Endothelial cell of umbilical vein (primary cell): ENCODE data around the gene ATG4D. TPM values are rescaled to one million over a fixed set of nuclear protein-coding genes. Genes with fewer than 3 reads are reported as not detected.

Experiments
- BruUV-seq: library from RNA; stranded (reverse); fragments of 400-500 nt; replicated peaks from 2 replicates; lab custom pipeline; 2021; lab: Mats Ljungman, UMichigan
- CTCF ChIA-PET: fragments of 300-600, 350-600 bp; sonication (Branson Sonifier 250); formaldehyde crosslinking; loops from one replicate; lab custom pipeline; 2021; ENCODE audit warnings: antibody characterized with exemption, inconsistent platforms; lab: Charles Lee
- POLR2A ChIA-PET: fragments of 300-600, 350-600 bp; sonication (Branson Sonifier 250); formaldehyde crosslinking; loops from one replicate; lab custom pipeline; 2021; ENCODE audit warnings: antibody characterized with exemption, inconsistent platforms; lab: Charles Lee
- DNase-seq: peaks from one replicate; pipeline ENCODE4 v3.0.0-alpha.2; 2011; ENCODE audit warnings: low read depth, low spot score
- FAIRE-seq: peaks from 2 replicates; lab custom pipeline; 2011; peaks lifted over from hg19 to GRCh38; lab: Jason Lieb, UNC
- H2AFZ ChIP-seq: 2 replicates; pipeline ENCODE4 v1.6.0; 2012; ENCODE audit warnings: low read depth, low read length, control low read depth, inconsistent platforms
- H3K27ac ChIP-seq: 2 replicates; pipeline ENCODE4 v1.5.1; 2011; ENCODE audit warnings: low read depth, mild to moderate bottlenecking, control low read depth, low read length, moderate library complexity; ENCODE audit not compliant: insufficient read depth
- H3K27me3 ChIP-seq, 2 experiments: 2 replicates each; pipeline versions ENCODE4 v1.6.0 to v1.6.1; 2011; ENCODE audit warnings: low read length in 2 of 2, mixed read lengths in 1 of 2; ENCODE audit not compliant: control insufficient read depth in 2 of 2, insufficient read depth in 2 of 2
- H3K36me3 ChIP-seq, 2 experiments: 2 replicates in 1 of 2; 3 replicates in 1 of 2; pipeline ENCODE4 v1.5.1; 2011; ENCODE audit warnings: low read length in 2 of 2, mild to moderate bottlenecking in 1 of 2, moderate library complexity in 1 of 2; ENCODE audit not compliant: control insufficient read depth in 2 of 2, insufficient read depth in 2 of 2; ENCODE audit errors: extremely low read depth in 1 of 2
- H3K4me1 ChIP-seq: 3 replicates; pipeline ENCODE4 v1.5.1; 2011; ENCODE audit warnings: mild to moderate bottlenecking, low read length; ENCODE audit not compliant: control insufficient read depth, insufficient read depth; ENCODE audit errors: extremely low read depth
- H3K4me2 ChIP-seq: 2 replicates; pipeline ENCODE4 v1.6.1; 2011; ENCODE audit warnings: low read length, control low read depth, mixed read lengths; ENCODE audit not compliant: insufficient read depth
- H3K4me3 ChIP-seq, 3 experiments: fragments of 200-600 bp in 1 of 3; sonication (generic), shearing (Covaris generic) in 1 of 3; replicated peaks in 1 of 3; 2 replicates each; pipeline ENCODE4 v1.5.1; 2011 to 2016; ENCODE audit warnings: control low read depth in 3 of 3, low read length in 3 of 3, mild to moderate bottlenecking in 2 of 3, inconsistent platforms in 1 of 3, low read depth in 1 of 3, moderate library complexity in 1 of 3; ENCODE audit not compliant: insufficient read depth in 1 of 3
- H3K79me2 ChIP-seq: 2 replicates; pipeline ENCODE4 v1.6.0; 2012; ENCODE audit warnings: low read length, inconsistent platforms; ENCODE audit not compliant: control insufficient read depth, insufficient read depth
- H3K9ac ChIP-seq: replicated peaks from 2 replicates; pipeline ENCODE3; 2011; ENCODE audit warnings: low read length, control low read depth; ENCODE audit not compliant: insufficient read depth; ENCODE audit errors: extremely low read depth
- H3K9me1 ChIP-seq: replicated peaks from 3 replicates; pipeline ENCODE4 v1.6.0; 2011; ENCODE audit warnings: mild to moderate bottlenecking, low read length; ENCODE audit not compliant: control insufficient read depth, insufficient read depth; ENCODE audit errors: extremely low read depth
- H3K9me3 ChIP-seq: replicated peaks from 2 replicates; pipeline ENCODE4 v1.5.1; 2012; ENCODE audit warnings: low read length, inconsistent platforms; ENCODE audit not compliant: control insufficient read depth, insufficient read depth
- H4K20me1 ChIP-seq: replicated peaks from 2 replicates; pipeline ENCODE3; 2011; ENCODE audit warnings: mild to moderate bottlenecking, low read length; ENCODE audit not compliant: control insufficient read depth, insufficient read depth; ENCODE audit errors: extremely low read depth
- CTCF ChIP-seq, 2 donors: IDR thresholded peaks; 1 replicate in 1 of 2; 2 replicates in 1 of 2; pipeline ENCODE4 v1.5.1; 2011; ENCODE audit warnings: low read length in 2 of 2, mild to moderate bottlenecking in 2 of 2, moderate library complexity in 2 of 2, control low read depth in 1 of 2, inconsistent platforms in 1 of 2, low read depth in 1 of 2; ENCODE audit not compliant: insufficient read depth in 1 of 2; ENCODE audit errors: extremely low read depth in 1 of 2
- EZH2 ChIP-seq: IDR thresholded peaks from 2 replicates; pipeline ENCODE4 v1.6.1; 2012; ENCODE audit warnings: borderline replicate concordance, low read depth, mild to moderate bottlenecking, moderate library complexity, low read length, inconsistent platforms; ENCODE audit not compliant: severe bottlenecking
- FOS ChIP-seq: IDR thresholded peaks from 2 replicates; pipeline ENCODE4 v1.6.1; 2011; ENCODE audit warnings: mild to moderate bottlenecking, low read length, moderate library complexity, borderline replicate concordance; ENCODE audit not compliant: insufficient read depth
- JUN ChIP-seq: IDR thresholded peaks from 2 replicates; pipeline ENCODE4 v1.6.1; 2011; ENCODE audit warnings: borderline replicate concordance, low read depth; ENCODE audit not compliant: insufficient read length, insufficient read depth
- MAX ChIP-seq: IDR thresholded peaks from 2 replicates; pipeline ENCODE4 v1.6.1; 2011; ENCODE audit not compliant: insufficient read depth, insufficient read length
- MYC ChIP-seq: IDR thresholded peaks from one replicate; pipeline ENCODE4 v1.6.1; 2011; ENCODE audit warnings: mild to moderate bottlenecking, low read depth, low read length
- POLR2A ChIP-seq: IDR thresholded peaks from 2 replicates; pipeline ENCODE4 v1.6.1; 2012; ENCODE audit warnings: low read depth, mild to moderate bottlenecking, control low read depth, low read length
- POLR2AphosphoS5 ChIP-seq: IDR thresholded peaks from 2 replicates; pipeline ENCODE4 v1.6.1; 2012; ENCODE audit warnings: low read depth, mild to moderate bottlenecking, control low read depth, low read length, moderate library complexity; ENCODE audit not compliant: insufficient read depth
- dilution Hi-C: fragments of 300-500 bp; cut with MboI; formaldehyde crosslinking; loops from one replicate; pipeline ENCODE4 v1.15.0; 2019; ENCODE audit warnings: low sequenced_read_pairs; ENCODE audit not compliant: extremely low pct_ligation_motif_present
- intact Hi-C: fragments of 100-400 bp; cut with micrococcal nuclease; formaldehyde crosslinking; loops from one replicate; pipeline ENCODE4 v1.10.0; 2022
- polyA plus RNA-seq, 4 experiments: library from polyadenylated mRNA; depleted of rRNA in 3 of 4; stranded (reverse) in 3 of 4; unstranded in 1 of 4; fragments of >200 nt; gene quantifications; 2 replicates each; pipeline versions ENCODE4 v1.2.1 to v1.2.3, GENCODE V29; 2011 to 2012; ENCODE audit warnings: missing spikeins in 1 of 4
- total RNA-seq: library from RNA; stranded (reverse); gene quantifications from 2 replicates; pipeline ENCODE4 v1.2.3, GENCODE V29; 2021

ATG4D gene
- total and polyA plus RNA-seq, 2 donors (not counting 3 experiments of a cell fraction or from before 2014, with no cell fraction given): 19.8 to 24.9 TPM

- H3K27me3 ChIP-seq: peaks cover 51 to 69% of the 10 kb centered on the region in 2 experiments
- H3K36me3 ChIP-seq: no peaks in the 10 kb centered on the region
- H3K4me2 ChIP-seq: no peak overlapping the region
- H3K27ac ChIP-seq: no peak overlapping the region
- DNase-seq (no peak), FAIRE-seq (no peak)
- no peaks in the 10 kb centered on the region for H3K9me3 ChIP-seq
- no peak overlapping the region for H3K9ac ChIP-seq
- ChIA-PET POLR2A (no interaction called here), CTCF (interaction anchor here (1.3 to 1.8 kb wide), 2 partner anchors 37 to 183 kb away, joined by 4 to 8 read pairs; no protein-coding TSS in a partner anchor)
- H3K9me1 ChIP-seq: no peaks in the 10 kb centered on the region
- no peaks in the 10 kb centered on the region for H4K20me1 ChIP-seq
- intact Hi-C loops (no loop called here), dilution Hi-C loops (no loop called here)
- H3K79me2 ChIP-seq: no peaks in the 10 kb centered on the region
- H3K4me1 ChIP-seq: peaks cover 2% of the 10 kb centered on the region
- H3K4me3 ChIP-seq: no peak overlapping the region
- BruUV-seq: no TSS peak
- TF ChIP-seq POLR2AphosphoS5 (no peak), MYC (no peak), CTCF (IDR thresholded peaks at IDR 0.05; ENCODE audit: extremely low read depth in 1 of 2, insufficient read depth in 1 of 2, low read depth in 1 of 2, low read length in 2 of 2) (no peak), FOS (no peak), JUN (no peak), POLR2A (no peak), MAX (no peak), EZH2 (no peak)
- no peak overlapping the region for H2AFZ ChIP-seq
These were observed 27.7 kb upstream of the ATG4D start for GRCh38 chr19:10516064-10516385.
